Measurements from ENCODE around the gene UTS2B.

UTS2B gene

DNA sequence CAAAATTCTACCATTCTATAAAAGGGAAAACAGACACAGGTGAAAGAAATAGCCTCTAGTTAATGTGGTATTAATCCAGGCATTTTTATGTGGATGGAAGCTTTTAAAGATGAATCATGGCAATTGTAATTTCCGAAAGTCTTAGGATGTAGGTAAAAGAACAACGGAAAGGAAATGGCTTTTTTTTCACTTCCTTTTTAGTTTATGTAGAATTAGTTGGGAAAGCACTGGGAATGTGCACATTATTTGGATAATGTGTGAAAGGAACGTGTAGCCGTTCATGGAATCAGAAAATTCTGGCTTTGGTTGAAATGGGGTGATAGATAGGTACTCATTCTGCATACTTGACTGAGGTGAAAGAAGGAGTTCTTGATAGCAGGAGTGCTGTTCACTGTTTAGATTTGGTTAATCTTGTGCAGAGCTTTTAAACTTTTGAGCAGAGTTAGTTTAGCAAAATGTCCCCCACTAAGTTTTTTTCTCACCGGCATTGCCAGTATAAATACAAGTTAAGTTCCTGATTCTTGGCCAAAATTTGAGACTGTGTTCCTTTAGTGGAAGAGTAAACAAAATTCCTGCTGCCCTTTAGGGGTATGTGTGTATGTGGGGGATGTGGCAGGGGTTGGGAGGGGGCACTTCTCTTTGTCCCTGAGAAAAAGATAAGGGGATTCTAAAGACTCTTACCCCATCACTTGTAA lies 20.2 kb upstream of the UTS2B start:
- DNase-seq, result no peak

DNA sequence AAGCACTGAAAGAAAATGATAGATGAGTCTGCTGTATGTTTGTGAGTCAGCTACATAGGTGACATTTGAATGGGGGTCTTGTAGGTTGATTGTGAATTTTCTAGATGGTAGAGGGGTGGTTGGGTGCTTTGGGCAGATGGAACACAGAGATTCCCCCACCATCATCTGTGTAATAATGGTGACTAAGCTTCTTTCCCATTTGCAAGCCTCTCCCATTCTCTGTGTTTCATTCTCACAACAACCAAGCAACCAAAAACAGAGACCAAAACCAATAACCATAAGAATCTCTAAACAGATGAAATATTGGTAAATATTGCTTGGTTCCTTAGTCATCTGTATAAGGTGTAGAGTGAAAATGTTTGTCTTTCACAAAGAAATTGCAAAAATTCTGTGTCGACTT lies 17.8 kb upstream of the UTS2B start:
- no peak for DNase-seq

DNA sequence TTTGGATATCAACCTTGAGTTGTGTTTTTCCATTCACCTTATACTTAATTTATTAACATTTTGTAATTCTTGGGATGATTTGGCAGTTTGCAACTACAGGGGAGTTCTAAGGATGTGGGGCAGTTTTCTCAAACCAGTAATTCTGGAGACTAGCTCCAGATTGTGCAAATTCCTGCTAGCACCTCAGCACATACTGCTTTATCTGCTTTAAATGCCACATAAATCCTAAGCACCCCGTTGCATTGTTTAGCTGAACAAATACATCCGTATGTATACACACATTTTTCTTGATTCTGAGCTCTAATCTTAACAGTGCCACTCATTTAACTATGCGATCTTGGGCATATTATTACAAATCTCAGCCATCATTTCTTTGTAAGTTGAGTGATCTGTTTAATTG lies 16.9 kb upstream of the UTS2B start:
- no peak for DNase-seq

DNA sequence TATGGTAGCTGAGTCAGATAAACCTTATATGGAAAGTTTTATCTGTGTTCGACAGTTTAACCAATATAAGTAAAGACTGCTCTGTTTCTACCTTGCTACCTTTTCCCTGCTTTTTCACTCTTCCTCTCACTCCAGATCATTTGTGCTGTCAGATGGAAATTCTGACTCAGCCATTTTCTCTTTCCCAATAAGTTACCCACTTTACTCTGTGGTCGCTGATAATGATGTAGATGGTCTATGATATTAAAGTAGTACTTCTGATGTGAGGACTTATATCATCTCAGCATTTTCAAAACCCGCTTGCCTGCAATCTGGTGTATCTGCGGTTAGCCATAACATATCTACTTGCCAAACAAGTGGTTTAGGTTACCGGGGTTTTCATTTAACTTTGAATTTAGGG lies 15.0 kb upstream of the UTS2B start:
- DNase-seq, result no peak

DNA sequence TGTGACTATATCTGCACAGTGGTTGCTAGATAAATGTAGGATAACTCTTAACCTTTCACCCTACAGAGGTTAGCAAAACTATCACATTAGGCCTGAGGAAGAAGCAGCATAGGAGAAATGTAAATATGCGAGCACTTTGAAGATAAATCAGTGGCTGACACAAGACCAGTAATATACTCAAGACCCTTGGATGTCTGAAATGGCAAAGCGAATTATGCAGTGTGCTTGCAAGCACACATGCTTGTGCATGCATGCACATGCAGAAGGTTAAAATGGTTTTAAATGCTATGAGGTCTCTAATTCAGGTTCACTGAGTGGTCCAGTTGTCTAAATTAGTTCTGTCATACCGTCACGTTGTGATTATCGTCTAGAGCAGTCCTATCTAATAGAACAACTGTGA lies 13.6 kb upstream of the UTS2B start:
- DNase-seq, result no peak

DNA sequence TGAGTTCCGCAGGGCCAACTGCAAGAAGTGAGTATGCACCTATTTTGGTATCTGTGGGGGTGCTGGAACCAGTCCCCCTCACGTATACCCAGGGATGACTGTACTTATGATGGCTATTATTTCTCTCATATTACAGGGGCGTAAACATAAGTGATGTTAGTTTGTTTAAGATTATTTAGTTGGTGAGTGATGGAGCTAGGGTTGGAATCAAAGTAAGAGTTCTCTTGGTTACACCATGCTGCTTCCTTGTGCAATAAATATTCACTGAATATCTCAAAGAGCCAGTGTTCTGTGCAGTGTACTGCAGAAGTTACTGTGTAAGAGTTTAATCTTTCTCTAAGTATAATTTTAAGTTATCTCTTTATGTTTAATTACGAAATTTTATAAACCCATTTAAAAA lies 12.8 kb upstream of the UTS2B start:
- no peak for DNase-seq

DNA sequence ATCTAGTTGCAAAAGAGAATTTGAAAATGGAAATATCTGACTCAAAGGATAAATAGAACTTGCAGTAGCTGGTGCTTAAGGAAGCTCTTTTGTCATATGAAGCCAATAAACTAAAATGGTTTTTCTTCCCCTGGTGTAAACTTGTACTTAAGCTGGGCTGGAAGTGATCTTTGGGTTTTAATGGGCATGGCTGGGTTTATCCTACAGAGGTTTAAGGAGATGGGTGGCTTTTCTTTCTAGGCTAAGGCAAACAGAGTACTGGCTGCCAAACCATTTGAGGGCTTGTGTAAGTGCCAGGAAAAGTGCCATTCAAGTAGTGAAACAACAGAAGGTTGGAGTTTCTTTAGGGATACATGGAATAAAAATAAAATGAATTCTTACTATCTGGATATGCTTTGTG lies 12.1 kb upstream of the UTS2B start:
- DNase-seq, result no peak

DNA sequence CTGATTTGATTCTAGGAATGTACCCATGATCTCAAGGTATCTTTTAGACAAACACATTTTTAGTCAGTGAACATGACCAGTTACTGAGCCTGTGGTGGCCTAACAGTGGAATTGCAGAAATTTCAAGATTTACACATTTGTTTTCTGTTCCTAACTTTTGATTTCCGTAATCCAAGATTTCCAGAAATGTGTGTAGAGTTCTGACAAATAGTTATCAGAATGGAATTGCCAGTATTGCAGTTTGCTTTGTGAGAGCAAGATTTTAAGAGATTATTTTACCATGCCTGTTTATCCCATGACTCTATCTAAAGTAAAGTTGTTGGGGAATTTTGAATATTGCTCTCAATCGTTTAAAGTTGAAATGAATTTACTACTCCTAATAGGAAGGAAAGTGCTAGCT lies 11.7 kb upstream of the UTS2B start:
- peak; percentile 58 to 60 for DNase-seq

DNA sequence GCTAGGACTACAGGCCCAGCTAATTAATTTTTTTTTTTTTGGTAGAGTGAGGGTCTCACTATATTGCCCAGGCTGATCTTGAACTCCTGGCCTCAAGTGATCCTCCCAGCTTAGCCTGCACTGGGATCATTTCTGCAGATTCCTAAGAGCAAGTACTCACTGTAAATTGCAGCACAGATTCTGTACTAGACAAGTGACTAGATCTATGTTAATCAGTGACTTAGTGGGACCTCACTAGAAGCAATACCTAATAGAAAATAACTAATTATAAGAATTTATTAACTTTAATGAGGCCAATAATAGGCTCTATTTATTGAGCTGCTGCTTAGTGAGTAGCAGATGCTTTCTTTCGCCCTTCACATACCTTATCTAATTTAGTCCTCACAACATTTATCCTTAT lies 10.6 kb upstream of the UTS2B start:
- DNase-seq, result no peak

DNA sequence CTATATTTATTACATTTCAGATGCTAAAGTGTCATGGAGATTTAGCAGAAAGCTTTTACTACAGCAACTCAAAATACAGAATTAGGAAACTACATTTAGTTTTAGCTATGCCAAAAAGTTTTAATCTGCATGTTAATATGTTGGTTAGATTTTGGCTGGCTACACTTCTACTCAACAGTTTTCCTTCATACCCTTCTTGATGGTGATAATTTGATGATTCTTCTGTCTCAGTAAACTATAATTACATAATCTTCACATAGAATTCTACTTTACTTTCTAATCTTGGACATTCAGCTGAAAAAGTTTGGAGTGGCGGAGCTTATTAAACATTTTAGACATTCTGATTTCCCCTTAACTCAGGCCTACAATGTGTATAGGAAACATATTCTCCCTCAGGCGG lies 10.0 kb upstream of the UTS2B start:
- DNase-seq, result no peak

DNA sequence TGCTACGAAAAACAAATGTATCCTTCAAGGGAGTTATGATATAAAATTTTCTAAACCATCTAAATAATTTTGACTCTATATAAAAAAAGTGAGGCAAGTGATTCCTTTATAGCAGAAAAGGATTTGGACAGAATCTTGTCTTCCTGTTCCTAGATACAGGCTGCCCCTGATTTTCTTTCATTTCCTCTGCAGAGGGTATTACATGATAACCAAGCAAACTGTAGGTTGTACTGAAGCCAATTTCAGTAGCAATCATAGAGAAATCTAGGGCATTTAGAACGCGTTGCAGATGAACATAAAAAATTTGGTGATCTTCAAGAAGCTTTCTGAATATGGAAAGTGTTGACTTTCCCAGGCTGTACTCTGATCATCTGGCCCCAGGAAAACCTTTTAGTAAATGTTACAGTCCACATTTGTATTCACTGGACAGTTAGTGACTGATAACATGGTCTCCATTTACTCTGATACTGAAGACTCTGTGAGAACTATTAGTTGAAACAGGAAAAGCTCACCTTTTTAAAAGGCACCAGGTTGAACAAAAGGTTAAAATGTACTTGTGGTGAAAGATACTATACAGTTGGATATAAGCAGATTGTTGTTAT lies 9.1 kb upstream of the UTS2B start:
- no peak for DNase-seq

DNA sequence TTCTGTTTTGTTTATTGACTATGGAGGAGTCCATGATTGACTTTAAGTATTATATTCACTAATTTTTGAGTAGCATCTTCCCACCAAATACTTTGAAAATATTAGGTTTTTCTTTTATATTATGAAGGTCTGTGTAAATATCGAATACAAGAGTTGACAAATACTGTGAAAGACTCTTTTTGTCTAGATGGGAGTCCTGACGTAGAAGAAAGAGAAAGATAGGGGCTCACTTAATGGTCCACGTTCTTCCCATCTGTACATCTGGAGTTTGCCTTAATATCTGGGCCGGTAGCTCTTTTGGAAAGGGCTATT lies 7.8 kb upstream of the UTS2B start:
- no peak for DNase-seq

DNA sequence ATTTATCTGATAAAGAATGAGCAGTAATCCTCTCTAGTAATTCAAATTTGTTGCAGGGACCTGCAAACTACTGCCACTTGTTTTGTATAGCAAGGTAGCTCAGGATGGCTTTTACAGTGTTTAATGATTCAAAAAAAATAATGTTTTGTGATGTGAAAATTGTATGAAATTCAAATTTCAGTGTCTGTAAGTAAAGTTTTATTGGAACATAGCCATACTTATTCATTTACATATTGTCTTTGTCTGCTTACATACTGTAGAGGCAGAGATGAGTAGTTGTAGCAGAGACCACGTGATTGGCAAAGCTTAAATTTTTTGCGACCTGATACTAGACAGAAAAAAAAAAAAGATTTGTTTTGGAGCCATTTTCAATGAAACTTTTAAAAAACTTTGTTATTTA lies 6.5 kb upstream of the UTS2B start:
- no peak for DNase-seq

DNA sequence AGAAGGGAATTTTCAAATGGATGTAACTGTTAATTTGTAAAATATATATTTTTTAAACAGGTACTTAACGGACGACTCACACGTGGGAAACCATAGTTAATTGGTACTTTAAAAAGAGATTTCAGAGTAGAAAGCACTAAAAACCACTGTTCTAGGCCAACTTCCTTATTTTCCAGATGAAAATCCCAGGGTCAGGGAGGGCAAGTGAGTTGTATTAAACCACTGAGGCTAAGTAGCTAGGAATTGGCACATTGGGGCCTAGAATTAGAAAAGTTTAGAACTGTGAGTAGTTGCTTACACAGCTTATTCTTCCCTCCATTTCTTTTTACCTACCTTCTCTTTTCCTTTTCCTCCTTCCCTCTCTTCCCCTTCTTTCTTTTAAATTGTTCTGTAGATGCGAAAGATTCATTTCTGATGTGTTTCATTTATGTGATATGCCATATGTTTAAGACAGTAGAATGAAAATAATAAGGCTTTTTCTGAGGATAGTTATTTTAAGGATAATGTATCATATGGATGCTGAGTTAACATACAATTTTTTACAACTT lies 4.1 kb upstream of the UTS2B start:
- peak; percentile 18 to 34 for DNase-seq

DNA sequence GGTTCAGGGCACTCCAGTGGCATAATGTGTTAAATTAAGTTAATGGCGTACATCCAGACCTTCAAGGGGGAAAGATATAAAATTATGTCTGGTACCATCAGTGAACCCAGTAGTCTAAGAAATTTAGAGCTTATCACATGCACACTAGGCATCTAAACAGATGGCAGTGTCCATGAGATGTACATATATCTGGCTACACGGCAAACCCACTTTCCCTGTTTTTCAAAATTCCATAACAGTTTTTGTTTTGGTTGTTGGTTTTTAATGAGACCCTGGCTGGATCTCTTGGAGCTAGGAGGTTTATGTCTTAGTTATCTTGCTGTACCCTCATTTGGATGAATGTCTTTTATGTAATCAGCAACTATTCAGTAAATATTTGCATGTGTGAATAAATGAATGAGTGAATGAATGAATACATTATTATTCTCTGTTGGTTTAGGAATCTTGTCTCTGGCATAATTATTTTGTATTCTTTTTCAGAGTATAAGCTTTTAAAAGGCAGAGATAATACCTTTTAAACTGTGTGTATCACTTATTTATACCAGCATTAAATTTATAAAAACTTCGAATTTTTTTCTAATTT lies 3.1 kb upstream of the UTS2B start:
- DNase-seq, result no peak

DNA sequence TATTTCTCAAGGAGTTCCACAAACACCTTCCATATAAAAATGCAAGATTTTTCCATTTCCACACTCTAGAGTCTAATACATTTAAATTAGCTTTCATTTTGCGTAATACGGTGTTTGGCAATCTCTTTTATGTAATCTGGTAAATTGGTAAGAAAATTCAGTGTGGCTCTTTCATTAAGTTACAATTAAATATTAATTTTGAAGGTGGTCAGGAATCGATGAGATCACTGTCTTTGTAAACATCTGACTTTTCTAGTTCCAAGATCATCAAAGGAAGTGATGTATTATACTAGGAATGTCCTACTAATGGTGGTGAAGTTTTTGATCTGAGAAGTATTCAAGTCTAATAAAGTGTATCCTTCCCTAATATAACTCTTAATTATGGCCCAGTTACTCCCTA lies 1.1 kb upstream of the UTS2B start:
- peak; percentile 17 to 74 for DNase-seq

DNA sequence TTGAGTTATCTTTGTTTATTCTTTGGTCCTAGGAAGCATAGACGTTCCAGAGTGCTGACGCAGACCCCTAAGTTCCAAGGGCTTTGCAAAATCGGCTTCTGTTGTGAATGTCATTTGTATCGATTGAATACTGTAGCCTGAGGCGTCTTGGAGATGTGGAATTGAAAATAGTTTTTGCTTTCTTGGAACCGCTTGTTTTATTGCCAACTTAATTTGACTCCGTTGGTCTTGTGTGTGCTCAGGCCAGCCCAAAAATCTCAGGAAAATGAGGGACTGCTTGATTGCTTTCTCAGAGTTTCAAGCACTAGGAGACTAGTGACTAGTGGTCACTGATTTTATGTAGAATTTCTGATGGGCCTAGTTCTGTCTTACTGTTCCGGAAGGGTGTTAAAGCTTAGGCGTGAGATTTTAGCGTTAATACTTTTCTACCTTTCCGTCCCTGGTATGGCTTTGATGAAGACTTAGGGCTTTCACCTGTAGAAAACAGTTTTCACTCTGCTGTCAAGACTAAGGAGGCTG lies 263 bp upstream of the UTS2B start:
- no peak for DNase-seq

DNA sequence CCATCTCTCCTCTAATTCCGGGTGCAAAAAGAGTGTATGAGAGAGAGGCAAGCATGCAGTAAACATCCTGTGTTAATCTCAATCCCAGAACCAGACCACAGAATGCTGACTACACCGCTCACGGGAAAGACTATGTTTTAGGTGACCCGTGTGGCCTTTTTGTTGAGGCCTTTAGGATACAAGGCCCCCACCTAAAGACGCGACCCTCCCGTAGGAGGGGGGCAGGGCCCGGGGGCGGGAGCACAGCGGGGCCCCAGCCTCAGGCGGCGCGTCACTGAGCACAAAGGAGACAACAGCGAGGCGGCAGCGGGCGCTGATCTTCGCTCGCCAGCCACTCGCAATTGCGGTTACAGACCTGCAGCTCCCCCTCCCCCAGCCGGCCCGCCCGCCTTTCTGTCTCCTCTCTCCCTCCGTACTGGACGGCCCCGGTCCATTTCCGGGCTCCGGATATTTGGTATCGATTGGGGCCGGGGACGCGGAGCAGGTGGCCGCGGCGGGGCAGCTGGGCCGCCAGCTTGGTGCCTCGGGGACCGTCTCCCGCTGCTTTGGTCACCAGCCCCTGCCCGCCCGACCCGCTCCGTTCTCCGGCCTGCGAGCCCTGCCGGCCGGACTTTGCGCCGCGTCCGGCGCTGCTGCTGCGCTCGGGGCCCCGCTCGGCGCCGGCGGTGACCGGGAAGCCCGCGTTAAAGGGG lies 1.2 kb downstream of the UTS2B start, which contains the start of gene CCDC50:
CCDC50 (plus strand) TSS at position 433 of the 692 bp plus-strand sequence. CDS start 281 bp downstream, outside the sequence.
- DNase-seq, result peak; percentile 22 to 42

DNA sequence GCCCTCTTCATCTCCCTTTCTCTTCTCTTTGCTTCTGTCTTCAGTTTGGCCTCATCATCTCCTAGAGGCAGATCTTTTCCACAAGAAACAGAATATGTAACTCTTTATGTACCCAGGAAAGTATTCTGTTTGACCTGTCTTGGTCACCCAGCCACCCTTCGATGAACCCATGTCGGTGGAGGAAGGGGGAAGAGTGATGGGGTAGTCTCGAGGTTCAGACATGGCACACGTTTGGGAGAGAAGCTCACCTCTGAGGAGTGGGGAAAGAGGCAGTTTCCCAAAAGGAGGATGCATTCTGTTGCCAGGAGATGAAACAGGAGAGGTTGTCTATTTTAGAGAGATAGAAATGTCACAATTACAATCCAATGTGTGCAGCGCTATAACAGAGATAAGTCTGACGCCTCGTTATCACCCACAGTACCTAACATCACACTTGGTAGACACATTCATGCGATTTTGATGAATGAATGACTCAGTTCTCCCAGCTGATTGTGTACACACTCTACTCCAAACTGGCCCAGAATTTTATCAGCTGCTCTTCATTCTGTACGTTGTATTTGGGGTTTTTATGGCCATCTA lies 1.9 kb downstream of the UTS2B start:
- no peak for DNase-seq

DNA sequence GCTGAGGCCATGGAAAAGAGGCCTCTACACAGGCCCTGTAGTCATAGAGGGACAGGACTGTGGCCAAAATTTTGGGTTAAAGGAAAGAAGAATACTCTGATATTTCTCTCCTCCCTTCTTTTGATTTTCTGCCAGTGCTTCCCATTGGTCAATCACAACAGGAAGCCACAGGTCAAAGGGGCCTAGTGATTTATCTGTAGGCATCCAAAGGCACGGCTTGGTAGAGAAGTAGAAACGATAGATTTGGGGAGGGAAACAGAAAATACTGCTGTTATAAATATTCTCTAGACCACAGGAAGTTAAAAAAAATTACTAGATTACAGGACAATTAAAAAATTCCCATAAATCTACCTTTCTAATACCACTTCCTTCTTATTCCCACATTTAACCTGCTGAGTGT lies 2.8 kb downstream of the UTS2B start:
- DNase-seq, result no peak

DNA sequence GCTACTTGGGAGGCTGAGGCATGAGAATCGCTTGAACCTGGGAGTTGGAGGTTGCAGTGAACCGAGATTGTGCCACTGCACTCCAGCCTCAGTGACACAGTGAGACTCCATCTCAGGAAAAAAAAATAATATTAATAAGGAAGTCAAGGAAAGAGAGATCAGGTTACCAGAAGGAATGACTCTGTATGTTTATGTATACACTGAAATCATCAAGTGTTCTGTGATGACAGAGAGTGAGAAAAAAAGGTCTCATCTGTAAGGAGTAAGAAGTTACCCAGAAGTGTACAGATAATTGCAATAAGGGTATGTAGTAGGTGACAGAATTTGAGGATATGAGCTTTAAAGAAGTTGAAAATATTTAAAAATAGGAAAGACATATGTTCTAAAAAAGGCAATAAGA lies 5.4 kb downstream of the UTS2B start:
- no peak for DNase-seq

DNA sequence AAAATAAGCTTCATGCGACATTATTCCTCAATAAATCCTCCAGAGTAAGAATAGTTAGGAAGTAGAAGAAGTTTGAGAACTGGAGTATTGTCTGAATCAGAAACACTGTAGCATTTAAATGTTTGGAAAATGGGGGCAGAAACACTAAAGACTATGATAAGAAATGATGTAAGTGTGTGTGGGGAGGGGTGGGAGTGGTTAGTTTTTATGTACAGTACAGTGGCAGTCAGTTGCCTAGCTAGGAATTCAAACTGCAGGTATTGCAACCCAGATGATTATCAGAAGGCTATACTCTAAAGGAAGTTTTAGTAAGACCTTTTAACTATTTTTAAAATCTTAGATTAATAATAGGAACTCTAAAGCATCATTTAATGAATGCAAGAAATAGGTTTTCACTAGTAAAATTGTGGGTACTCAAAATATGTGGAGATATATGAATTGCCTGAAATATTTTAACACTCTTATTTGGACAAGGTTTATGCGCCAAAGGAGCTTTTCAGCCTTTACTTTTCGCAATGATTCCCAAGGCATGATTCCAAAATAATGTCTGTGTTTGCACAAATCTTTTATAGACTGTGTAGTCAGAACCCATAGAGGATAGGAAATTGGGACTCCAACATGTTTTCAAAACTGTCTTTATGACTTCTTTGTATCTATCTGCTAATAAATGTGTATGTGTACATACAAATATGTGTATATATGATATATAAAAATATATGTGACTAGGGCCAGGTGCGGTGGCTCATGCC lies 9.1 kb downstream of the UTS2B start:
- no peak for DNase-seq

DNA sequence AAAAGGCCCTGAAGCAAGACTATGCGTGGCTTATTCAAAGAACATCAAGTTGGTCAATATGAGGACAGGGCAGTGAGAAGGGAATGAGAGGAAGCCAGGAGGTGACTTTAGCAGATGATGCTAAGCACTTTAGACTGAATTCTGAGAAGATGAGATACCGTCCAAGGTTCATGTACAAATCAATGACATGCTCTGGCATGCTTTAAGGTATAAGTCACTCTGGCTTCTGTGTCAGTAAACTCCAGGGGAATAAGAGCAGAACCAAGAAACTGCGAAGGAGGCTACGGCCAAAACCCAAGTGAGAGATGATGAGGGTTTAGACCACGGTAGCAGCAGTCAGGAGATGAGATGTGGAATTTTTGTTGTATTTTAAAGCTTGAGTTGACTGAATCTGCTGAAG lies 10.0 kb downstream of the UTS2B start:
- no peak for DNase-seq
